PC-9 (cell line): ENCODE data around the gene NR6A1. TPM values are rescaled to one million over a fixed set of nuclear protein-coding genes. Genes with fewer than 3 reads are reported as not detected.

Experiments
- BruUV-seq: library from RNA; stranded (reverse); fragments of 400-500 nt; replicated peaks from 2 replicates; lab custom pipeline; 2021; lab: Mats Ljungman, UMichigan
- CTCF ChIA-PET: fragments of 300-600 bp; sonication (Branson Sonifier 250); formaldehyde crosslinking; loops from one replicate; lab custom pipeline; 2022; ENCODE audit warnings: antibody characterized with exemption; lab: Charles Lee
- POLR2A ChIA-PET: fragments of 300-600 bp; sonication (Branson Sonifier 250); formaldehyde crosslinking; loops from one replicate; lab custom pipeline; 2022; ENCODE audit warnings: antibody characterized with exemption; ENCODE audit not compliant: unreplicated experiment; lab: Charles Lee
- DNase-seq, 2 experiments: peaks; one replicate each; pipeline versions ENCODE4 v3.0.0 to v3.0.0-alpha.2; 2015 to 2022; ENCODE audit warnings: mixed read lengths in 1 of 2
- H2AFZ ChIP-seq: fragments of 200-600 bp; sonication (generic); 2 replicates; pipeline ENCODE4 v1.8.1; 2017; ENCODE audit warnings: antibody characterized with exemption
- H3F3A ChIP-seq: fragments of 200-600 bp; sonication (generic); 2 replicates; pipeline ENCODE4 v1.8.1; 2017; ENCODE audit warnings: antibody characterized with exemption, mild to moderate bottlenecking, low read depth; ENCODE audit not compliant: insufficient read depth
- H3K27ac ChIP-seq: fragments of 200-600 bp; sonication (generic); 2 replicates; pipeline ENCODE4 v1.6.1; 2016; ENCODE audit warnings: mixed run types
- H3K27me3 ChIP-seq: fragments of 200-600 bp; sonication (generic); 2 replicates; pipeline ENCODE4 v1.6.1; 2016; ENCODE audit warnings: low read depth, mixed run types; ENCODE audit not compliant: insufficient read depth
- H3K36me3 ChIP-seq: fragments of 200-600 bp; sonication (generic); 2 replicates; pipeline ENCODE4 v1.6.1; 2016; ENCODE audit warnings: low read depth, mixed run types
- H3K4me1 ChIP-seq: fragments of 200-600 bp; sonication (generic); replicated peaks from 2 replicates; pipeline ENCODE4 v1.6.1; 2016; ENCODE audit warnings: mixed run types; ENCODE audit not compliant: insufficient read depth
- H3K4me2 ChIP-seq: fragments of 200-600 bp; sonication (generic); 2 replicates; pipeline ENCODE4 v1.6.1; 2017; ENCODE audit warnings: mixed run types
- H3K4me3 ChIP-seq: fragments of 200-600 bp; sonication (generic); 2 replicates; pipeline ENCODE4 v1.6.1; 2016; ENCODE audit warnings: mixed run types
- H3K79me2 ChIP-seq: fragments of 200-600 bp; sonication (generic); 2 replicates; pipeline ENCODE4 v1.6.1; 2017; ENCODE audit warnings: low read depth, mixed run types
- H3K9me2 ChIP-seq: fragments of 200-600 bp; sonication (generic); 2 replicates; pipeline ENCODE4 v1.8.1; 2017; ENCODE audit warnings: mild to moderate bottlenecking; ENCODE audit not compliant: insufficient read depth
- H3K9me3 ChIP-seq: fragments of 200-600 bp; sonication (generic); 2 replicates; pipeline ENCODE4 v1.8.1; 2016; ENCODE audit warnings: low read depth; ENCODE audit not compliant: insufficient read depth
- H4K20me1 ChIP-seq: fragments of 200-600 bp; sonication (generic); 2 replicates; pipeline ENCODE4 v1.8.1; 2017; ENCODE audit not compliant: insufficient read depth
- EZH2 ChIP-seq: fragments of 200-600 bp; sonication (generic); IDR thresholded peaks from 2 replicates; pipeline ENCODE4 v1.8.0; 2017; ENCODE audit warnings: antibody characterized with exemption, low read depth
- intact Hi-C: fragments of 100-400 bp; cut with micrococcal nuclease; formaldehyde crosslinking; loops from one replicate; pipeline ENCODE4 v1.10.0; 2022; ENCODE audit not compliant: unreplicated experiment
- total RNA-seq: library from RNA; stranded (reverse); gene quantifications from 2 replicates; pipeline ENCODE4 v1.2.3, GENCODE V29; 2021
- TF ChIP-seq, protein P1 (sequence below): fragments of 200-600 bp; sonication (generic); conservative IDR thresholded peaks from 2 replicates; pipeline ENCODE4 v1.6.1; 2017; ENCODE audit warnings: mixed run types, antibody characterized with exemption, mild to moderate bottlenecking, moderate library complexity

The NR6A1 gene
- total RNA-seq, 1 experiment from 2014 or later, result 13.0 TPM

DNA sequence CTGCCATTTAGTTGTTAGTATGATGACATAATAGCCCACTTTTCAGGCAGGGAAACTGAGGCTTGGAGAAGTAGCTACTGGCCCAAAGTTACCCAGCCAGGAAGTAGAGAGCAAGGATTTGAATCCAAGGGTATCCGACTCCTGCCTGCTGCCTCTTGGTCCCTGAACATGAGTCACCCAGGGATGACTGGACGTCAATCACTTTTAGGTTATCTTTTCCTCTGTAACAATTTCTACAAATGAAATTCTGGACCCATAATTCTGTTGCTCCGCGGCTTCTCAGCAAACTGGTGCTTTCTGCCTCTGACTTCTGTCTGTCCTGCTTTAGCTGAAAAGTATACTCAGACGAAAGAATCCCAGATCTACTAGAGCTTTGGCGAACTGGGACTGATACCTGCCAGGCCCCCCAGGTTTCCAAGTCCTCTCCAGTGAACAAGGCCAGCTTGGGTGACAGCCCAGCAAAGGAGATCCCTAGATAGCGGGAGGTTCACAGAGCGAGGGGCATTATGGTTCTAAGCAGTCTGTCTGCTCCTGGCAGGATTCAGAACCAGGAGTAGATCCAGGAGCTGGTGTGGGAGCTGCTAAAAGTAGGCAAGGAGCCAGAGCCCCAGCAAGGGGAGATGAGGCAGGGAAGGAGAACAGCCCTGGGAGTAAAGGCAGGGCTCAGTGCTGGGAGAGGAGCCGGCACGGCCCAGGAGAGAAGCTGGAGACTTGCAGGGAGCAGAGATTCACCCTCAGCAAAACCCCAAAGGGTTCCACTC is 26.4 kb upstream of the NR6A1 start:
- Histone ChIP-seq H3K79me2 (no peaks in the 10 kb centered on the region), H3K4me3 (no peak overlapping the region), H3K27me3 (no peaks in the 10 kb centered on the region), H3K9me2 (no peaks in the 10 kb centered on the region), H3K36me3 (no peaks in the 10 kb centered on the region), H4K20me1 (no peaks in the 10 kb centered on the region), H3F3A (peaks cover 4% of the 10 kb centered on the region; the same call in 1 of the 2 replicates), H3K4me2 (no peak overlapping the region), H3K27ac (no peak overlapping the region), H3K9me3 (no peaks in the 10 kb centered on the region), H3K4me1 (no peaks in the 10 kb centered on the region), H2AFZ (no peak overlapping the region)
- intact Hi-C loops, result no loop called here
- TF ChIP-seq, protein P1, sequence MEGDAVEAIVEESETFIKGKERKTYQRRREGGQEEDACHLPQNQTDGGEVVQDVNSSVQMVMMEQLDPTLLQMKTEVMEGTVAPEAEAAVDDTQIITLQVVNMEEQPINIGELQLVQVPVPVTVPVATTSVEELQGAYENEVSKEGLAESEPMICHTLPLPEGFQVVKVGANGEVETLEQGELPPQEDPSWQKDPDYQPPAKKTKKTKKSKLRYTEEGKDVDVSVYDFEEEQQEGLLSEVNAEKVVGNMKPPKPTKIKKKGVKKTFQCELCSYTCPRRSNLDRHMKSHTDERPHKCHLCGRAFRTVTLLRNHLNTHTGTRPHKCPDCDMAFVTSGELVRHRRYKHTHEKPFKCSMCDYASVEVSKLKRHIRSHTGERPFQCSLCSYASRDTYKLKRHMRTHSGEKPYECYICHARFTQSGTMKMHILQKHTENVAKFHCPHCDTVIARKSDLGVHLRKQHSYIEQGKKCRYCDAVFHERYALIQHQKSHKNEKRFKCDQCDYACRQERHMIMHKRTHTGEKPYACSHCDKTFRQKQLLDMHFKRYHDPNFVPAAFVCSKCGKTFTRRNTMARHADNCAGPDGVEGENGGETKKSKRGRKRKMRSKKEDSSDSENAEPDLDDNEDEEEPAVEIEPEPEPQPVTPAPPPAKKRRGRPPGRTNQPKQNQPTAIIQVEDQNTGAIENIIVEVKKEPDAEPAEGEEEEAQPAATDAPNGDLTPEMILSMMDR, result no peak
- TF ChIP-seq EZH2, result no peak
- DNase-seq, result no peak
- no TSS peak for BruUV-seq
- ChIA-PET POLR2A (no interaction called here), CTCF (interaction anchor here (0.6 to 1.7 kb wide), 2 partner anchors 49 to 520 kb away, joined by 3 to 5 read pairs; no protein-coding TSS in a partner anchor)

DNA sequence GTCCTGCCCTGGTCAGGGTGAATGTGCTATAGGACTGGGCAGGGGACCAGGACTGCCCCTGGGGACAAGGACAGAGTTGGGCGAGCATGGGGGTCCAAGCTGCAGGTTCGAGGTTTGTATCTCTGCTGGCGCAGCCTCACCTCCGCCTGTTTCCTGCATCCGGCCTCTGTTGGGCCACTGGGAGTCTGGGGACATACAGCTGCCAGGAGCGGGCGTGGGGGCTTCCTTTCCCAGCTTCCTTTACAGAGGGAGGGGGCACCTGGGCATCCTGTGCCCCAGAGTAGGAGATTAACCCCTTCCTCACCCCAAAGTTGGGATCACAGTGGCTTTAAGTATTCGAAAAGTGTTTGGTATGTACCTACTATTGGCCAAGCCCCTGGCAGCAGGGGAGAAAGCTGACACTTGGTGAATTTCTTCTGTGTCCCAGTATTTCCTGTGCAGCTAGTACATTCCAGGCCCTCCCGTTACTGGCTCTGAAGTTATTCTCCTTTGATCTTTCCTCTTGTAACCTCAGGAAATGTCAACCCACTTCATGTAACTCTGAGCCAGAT is 24.8 kb upstream of the NR6A1 start:
- H3K4me1 ChIP-seq, result no peaks in the 10 kb centered on the region
- H2AFZ ChIP-seq, result no peak overlapping the region
- no peak overlapping the region for H3K4me2 ChIP-seq
- H3K9me2 ChIP-seq, result no peaks in the 10 kb centered on the region
- no peaks in the 10 kb centered on the region for H4K20me1 ChIP-seq
- H3K27ac ChIP-seq, result no peak overlapping the region
- intact Hi-C loops, result no loop called here
- POLR2A ChIA-PET, result no interaction called here
- H3K4me3 ChIP-seq, result no peak overlapping the region
- CTCF ChIA-PET, result interaction anchor here (0.7 to 1.6 kb wide), 7 partner anchors 16 to 268 kb away, joined by 3 to 6 read pairs (median 4); no protein-coding TSS in a partner anchor
- no peaks in the 10 kb centered on the region for H3K9me3 ChIP-seq
- peaks cover 4% of the 10 kb centered on the region; the same call in 1 of the 2 replicates for H3F3A ChIP-seq
- no peaks in the 10 kb centered on the region for H3K79me2 ChIP-seq
- no peaks in the 10 kb centered on the region for H3K36me3 ChIP-seq
- BruUV-seq, result no TSS peak
- H3K27me3 ChIP-seq, result no peaks in the 10 kb centered on the region
- no peak for TF ChIP-seq EZH2
- TF ChIP-seq, protein P1, result no peak
- DNase-seq, result no peak

DNA sequence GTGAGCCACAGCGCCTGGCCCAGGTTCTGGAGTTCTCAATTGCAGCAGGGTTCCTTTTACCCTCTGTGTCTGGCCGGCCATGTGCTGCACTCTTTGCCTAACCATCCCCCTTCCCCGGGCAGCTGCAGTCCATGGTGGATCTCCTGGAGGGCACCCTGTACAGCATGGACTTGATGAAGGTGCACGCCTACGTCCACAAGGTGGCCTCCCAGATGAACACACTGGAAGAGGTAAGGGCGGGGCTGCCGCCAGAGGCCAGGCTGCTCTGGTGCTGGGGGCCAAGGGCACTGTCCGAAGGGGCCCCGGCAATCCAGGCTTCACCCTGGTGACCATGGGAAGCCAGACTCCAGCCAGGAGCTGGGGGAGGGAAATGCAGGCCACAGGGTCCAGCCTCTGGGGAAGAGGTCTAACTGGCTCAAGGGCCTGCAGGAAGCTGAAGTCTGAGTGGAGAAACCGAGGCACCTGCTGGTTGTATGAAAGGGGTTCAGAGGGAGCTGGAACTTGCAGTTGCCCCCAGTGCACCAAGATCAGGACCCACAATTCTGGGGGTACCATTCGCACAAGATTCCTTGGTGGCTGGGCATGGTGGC is 23.9 kb upstream of the NR6A1 start:
- TF ChIP-seq, protein P1, result peak; percentile 46; the same call in 1 of the 2 replicates
- no peak for TF ChIP-seq EZH2
- CTCF ChIA-PET, result interaction anchor here (1.2 to 1.6 kb wide), 4 partner anchors 16 to 60 kb away, joined by 4 to 6 read pairs (median 4); no protein-coding TSS in a partner anchor
- Histone ChIP-seq H3K27ac (no peak overlapping the region), H3K4me3 (no peak overlapping the region), H3K9me2 (no peaks in the 10 kb centered on the region), H2AFZ (no peak overlapping the region), H3K9me3 (no peaks in the 10 kb centered on the region), H3K4me1 (no peaks in the 10 kb centered on the region), H3K27me3 (no peaks in the 10 kb centered on the region), H3K4me2 (no peak overlapping the region), H3K79me2 (no peaks in the 10 kb centered on the region), H3F3A (peaks cover 4% of the 10 kb centered on the region; the same call in 1 of the 2 replicates), H4K20me1 (no peaks in the 10 kb centered on the region), H3K36me3 (no peaks in the 10 kb centered on the region)
- no TSS peak for BruUV-seq
- intact Hi-C loops, result no loop called here
- POLR2A ChIA-PET, result no interaction called here
- peak; percentile 35 to 49 for DNase-seq
